Body of pancreas (tissue), 4 donors: ENCODE measurements around the gene CAND1.

Experiments
- POLR2A ChIP-seq, 3 donors: fragments of 450-650 bp; IDR thresholded peaks; one replicate each; pipeline ENCODE4 v1.6.1; 2016; ENCODE audit warnings: antibody characterized with exemption in 3 of 3, mild to moderate bottlenecking in 2 of 3
- TF ChIP-seq, protein P1 (sequence below), 7 experiments: fragments of 450-650 bp in 4 of 7; fragments of 200-600 bp in 3 of 7; sonication (generic) in 3 of 7; IDR thresholded peaks; one replicate each; pipeline ENCODE4 v1.5.1; 2016 to 2019; ENCODE audit warnings: antibody characterized with exemption in 7 of 7

DNA sequence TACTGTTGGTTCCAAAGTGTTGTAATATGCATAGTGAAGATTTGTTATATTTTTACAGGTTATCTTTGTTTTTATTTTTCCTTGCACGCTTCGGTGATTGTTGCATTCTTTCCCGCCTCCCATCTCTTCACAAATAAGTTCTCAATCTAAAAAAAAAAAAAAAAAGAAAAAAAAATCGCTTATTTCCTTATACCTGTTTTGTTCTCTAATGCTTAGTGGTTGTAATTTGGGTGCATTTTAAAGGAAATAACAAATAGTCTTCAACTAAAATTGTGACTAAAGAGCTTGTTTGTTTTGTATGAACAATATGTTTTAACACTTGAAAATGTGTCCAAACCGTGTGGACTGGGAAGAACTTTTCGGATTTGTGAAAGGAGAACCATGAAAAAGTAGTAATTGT lies 1.5 kb downstream of the CAND1 start:
- no peak for TF ChIP-seq POLR2A (IDR thresholded peaks at IDR 0.05)
- TF ChIP-seq, protein P1, sequence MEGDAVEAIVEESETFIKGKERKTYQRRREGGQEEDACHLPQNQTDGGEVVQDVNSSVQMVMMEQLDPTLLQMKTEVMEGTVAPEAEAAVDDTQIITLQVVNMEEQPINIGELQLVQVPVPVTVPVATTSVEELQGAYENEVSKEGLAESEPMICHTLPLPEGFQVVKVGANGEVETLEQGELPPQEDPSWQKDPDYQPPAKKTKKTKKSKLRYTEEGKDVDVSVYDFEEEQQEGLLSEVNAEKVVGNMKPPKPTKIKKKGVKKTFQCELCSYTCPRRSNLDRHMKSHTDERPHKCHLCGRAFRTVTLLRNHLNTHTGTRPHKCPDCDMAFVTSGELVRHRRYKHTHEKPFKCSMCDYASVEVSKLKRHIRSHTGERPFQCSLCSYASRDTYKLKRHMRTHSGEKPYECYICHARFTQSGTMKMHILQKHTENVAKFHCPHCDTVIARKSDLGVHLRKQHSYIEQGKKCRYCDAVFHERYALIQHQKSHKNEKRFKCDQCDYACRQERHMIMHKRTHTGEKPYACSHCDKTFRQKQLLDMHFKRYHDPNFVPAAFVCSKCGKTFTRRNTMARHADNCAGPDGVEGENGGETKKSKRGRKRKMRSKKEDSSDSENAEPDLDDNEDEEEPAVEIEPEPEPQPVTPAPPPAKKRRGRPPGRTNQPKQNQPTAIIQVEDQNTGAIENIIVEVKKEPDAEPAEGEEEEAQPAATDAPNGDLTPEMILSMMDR (IDR thresholded peaks at IDR 0.05): no peak
